ENCODE results near the gene ZP1.

Gene ZP1

GRCh38 chr11:60910711-60911380 is 43.5 kb downstream of the ZP1 start:
- no peak for DNase-seq

GRCh38 chr11:60912223-60912850 is 45.0 kb downstream of the ZP1 start:
- no peak for DNase-seq

GRCh38 chr11:60912851-60913528 is 45.6 kb downstream of the ZP1 start:
- no peak for DNase-seq

GRCh38 chr11:60913793-60914632 is 46.7 kb downstream of the ZP1 start, which contains the start of gene TMEM109:
TMEM109 (plus strand) TSS chr11:60914158; CDS start chr11:60919694, 5,536 bp downstream.
- DNase-seq: peak; percentile 95

- peak; percentile 50 for DNase-seq
These were observed 47.4 kb downstream of the ZP1 start for GRCh38 chr11:60914633-60915247.

- no peak for DNase-seq
These were observed 48.0 kb downstream of the ZP1 start for GRCh38 chr11:60915248-60915914.

- no peak for DNase-seq
These were observed 49.4 kb downstream of the ZP1 start for GRCh38 chr11:60916669-60917206.

- DNase-seq: no peak
These were observed 49.9 kb downstream of the ZP1 start for GRCh38 chr11:60917267-60917666.

GRCh38 chr11:60918251-60918938 is 51.1 kb downstream of the ZP1 start:
- no peak for DNase-seq

GRCh38 chr11:60918939-60919265 is 51.6 kb downstream of the ZP1 start:
- DNase-seq: no peak

GRCh38 chr11:60919320-60919719 is 52.0 kb downstream of the ZP1 start:
- DNase-seq: no peak

GRCh38 chr11:60919956-60920355 is 52.6 kb downstream of the ZP1 start:
- DNase-seq: no peak

GRCh38 chr11:60921259-60921658 is 53.9 kb downstream of the ZP1 start:
- no peak for DNase-seq

- no peak for DNase-seq
These were observed 54.5 kb downstream of the ZP1 start for GRCh38 chr11:60921777-60922335.

- DNase-seq: no peak
These were observed 55.6 kb downstream of the ZP1 start for GRCh38 chr11:60922906-60923305.

GRCh38 chr11:60923326-60923725 is 56.0 kb downstream of the ZP1 start:
- peak; percentile 16 for DNase-seq

GRCh38 chr11:60923800-60924109 is 56.4 kb downstream of the ZP1 start:
- DNase-seq: no peak

GRCh38 chr11:60924110-60924905 is 57.0 kb downstream of the ZP1 start, which contains the start of gene TMEM132A:
TMEM132A (plus strand) TSS chr11:60924460; CDS start chr11:60924634, 174 bp downstream.
- peak; percentile 62 for DNase-seq
